HG03378 (cell line): Measurements from ENCODE around the gene MACROD2.
"Not testable (repeated sequence)": the region's sequence is repeated elsewhere in the genome, so short reads cannot be mapped to it uniquely, and the experiment has no call there.

Experiments
- ATAC-seq: cut with Tn5 transposase; IDR thresholded peaks from one replicate; pipeline ENCODE4 v1.9.1; 2021; ENCODE audit warnings: mild to moderate bottlenecking, moderate library complexity; ENCODE audit not compliant: unreplicated experiment

MACROD2 gene

DNA sequence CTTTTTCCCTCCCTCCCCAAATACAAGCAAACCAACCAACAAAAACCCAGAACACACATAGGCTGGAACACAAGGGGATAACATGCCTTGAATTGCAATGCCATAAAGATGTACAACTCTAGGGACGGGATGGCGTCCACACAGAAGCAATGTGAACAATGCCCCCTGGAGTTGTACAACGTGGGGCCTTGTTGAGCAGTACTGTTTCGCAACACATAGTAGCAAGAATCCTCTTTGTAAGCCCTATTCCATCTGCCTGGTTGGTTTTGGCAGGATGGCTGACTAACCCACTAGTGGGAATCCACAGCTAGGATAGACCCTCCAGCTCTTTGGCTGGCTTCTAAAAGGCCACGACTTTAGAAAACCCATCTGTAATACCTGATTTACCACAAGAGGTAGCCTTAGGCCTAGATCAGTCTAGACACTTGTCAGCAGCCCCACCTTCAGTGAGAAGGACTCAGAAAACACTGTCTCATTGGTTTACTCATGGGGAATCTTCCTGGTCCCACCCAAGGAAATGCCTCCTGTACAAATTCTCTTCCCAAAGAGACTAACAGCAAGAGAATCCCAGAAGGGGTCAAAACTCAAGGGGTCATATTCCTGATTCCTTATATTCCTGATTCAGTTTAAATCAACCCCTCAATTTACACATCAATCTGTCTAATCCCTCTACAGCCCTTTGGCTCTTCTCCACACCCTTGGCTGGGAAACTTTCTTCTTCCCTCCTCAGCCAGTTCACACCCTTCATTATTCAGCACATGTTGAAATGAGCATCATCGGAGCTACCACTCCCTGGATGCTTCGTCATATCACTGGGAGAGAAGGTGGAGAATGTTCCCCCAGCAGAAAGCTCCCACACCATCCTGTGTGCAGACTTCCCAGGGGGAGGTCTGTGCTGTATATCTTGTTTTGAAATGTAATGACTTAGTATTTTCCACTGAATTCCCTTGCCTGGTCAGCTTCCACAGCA is 964.5 kb downstream of the MACROD2 start:
- ATAC-seq = no peak

DNA sequence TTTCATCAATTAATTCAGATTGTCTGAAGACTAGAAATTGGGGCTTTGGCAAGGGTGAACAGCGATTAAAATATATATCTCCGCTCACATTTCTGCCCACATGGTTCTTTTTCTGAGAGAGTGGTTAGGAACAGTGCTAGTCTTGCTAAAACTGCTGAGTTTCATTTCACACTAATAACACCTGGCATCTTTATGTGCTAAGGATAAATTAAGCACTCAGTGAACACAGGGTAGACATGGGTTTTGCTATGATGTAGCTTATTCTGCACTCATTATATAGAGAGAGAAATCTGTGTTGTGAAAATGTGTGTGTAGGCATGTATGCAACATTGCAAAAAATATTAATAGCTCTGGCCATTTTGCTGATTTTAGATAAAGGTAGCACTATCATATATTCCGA is 965.5 kb downstream of the MACROD2 start:
- ATAC-seq = no peak

DNA sequence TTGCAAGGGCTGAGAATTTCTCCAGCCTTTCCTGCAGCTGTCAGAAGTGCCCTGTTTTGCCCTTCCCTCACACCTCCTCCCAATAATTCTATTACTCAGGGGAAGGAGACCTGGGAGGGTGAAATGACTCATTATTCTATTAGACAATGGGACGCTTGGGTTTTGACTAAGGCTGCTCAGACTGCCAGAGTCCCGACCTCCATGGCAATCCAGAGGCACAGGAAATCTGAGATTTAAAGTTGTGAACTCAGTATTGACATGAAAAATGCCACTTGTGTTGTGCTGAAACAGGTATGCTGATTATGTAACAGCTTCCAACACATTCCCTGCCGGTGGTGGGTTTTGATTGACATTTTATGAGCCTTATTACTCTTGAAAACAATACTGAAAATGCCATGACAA is 967.9 kb downstream of the MACROD2 start:
- ATAC-seq = no peak

DNA sequence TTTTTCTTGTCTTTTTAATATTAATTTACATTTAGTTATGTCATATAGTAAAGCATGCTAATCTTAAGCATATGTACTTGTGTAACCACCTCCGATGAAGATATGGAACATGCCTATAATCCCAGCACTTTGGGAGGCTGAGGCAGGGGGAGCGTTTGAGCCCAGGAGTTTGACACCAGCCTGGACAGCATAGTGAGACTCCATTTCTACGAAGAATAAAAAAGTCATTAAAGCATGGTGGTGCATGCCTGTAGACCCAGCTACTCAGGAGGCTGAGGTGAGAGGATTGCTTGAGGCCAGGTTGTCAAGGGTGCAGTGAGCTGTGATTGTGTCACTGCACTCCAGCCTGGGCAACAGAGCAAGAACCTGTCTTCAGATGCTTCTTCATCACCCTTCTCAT is 970.9 kb downstream of the MACROD2 start:
- ATAC-seq = no peak

DNA sequence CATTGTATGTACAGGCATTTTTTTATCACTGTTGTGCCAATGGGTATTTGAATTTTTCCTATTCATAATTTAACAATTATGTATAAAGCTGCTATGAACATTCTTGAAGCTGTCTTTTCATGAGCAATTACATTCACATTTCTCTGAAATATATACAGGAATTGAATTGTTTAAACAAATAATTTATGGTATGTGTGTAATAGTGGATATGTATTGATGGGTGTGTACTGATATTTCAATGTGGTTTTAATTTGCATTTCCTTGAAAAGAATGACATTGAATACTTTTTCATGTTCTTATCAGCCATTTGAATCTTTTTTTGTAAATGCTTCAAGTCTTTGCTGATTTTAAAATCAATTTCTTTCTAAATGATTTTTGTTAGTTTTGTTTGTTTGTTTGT is 971.5 kb downstream of the MACROD2 start:
- ATAC-seq = no peak

DNA sequence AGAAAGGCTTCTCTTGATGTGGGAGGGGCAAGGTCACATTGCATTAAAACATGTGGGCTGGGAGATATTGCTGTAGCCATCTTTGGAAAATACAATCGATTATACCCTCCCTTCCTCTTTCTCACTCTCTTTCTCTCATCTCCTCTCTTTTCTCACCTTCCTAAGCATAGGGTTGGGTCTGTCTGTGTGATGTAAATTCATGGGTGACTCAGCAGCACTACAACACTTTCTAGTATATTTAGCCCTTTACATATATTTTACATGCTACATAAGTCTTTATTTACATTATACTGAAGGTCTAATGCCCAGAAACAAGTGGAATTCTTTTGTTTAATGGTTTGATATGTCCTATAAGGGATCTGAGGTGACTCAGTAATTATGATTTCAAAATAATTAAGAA is 976.9 kb downstream of the MACROD2 start:
- ATAC-seq = no peak

DNA sequence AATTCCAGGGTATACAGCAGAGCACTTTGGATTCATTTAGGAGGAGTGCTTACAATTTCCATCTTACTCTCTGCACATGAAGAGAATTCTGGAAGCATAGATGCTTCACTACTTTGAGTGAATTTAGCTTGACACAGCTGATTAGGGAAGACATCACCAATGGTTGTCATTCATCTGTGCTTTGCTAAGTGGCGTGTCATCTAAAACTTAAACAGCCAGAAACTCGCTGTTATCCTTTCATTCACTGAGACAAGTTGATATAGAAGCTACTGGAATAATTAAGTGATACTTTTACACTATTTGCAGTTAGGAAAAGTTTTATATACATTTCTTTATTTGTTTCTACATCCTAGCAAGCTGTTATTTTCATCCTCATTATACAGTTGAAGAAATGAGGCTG is 977.4 kb downstream of the MACROD2 start:
- ATAC-seq = no peak

DNA sequence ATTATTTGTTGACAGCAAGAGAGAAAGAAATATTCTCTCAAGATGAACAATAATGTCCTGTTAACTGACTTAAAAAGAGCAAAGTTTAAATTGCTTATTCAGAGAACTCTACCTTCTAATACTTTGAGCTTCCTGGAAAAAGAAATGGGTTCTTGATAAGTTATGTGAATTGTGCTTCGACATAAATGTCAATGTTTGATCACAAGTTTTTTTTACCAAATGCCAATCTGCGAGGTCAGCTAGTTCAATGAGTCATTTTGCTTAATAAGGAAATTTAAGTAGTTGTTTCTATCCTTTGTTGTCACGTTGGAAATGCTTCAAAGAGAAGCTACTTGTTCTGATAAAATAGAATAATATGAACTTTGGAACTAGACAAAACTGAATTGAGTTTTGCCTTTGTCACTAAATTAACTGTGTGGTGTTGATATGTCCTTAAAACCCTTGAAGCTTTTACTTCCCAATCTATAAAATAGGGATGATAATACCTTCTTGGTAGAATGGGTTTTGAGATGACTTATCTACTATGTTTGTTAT is 984.2 kb downstream of the MACROD2 start:
- no peak for ATAC-seq

DNA sequence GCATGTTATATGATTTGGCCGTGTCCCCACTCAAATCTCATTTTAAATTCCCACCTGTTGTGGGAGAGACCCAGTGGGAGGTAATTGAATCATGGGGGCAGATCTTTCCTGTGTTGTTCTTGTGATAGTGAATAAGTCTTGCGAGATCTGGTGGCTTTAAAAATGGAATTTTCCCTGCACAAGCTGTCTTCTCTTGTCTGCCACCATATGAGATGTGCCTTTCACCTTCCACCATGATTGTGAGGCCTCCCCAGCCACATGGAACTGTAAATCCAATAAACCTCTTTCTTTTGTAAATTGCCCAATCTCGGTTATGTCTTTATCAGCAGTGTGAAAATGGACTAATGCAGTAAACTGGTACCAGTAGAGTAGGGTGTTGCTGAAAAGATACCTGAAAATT is 986.2 kb downstream of the MACROD2 start:
- not testable (repeated sequence) for ATAC-seq

DNA sequence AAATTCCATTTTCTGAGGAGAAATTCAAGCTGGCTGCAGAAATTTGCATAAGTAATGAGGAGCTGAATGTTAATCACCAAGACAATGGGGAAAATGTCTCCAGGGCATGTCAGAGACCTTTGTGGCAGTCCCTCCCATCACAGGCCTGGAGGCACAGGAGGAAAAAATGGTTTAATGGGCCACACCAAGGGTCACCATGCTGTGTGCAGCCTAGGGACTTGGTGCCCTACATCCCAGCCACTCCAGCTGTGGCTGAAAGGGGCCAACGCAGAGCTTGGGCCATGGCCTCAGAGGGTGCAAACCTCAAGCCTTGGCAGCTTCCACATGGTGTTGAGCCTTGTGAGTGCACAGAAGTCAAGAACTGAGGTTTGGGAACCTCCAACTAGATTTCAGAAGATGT is 987.0 kb downstream of the MACROD2 start:
- not testable (repeated sequence) for ATAC-seq

DNA sequence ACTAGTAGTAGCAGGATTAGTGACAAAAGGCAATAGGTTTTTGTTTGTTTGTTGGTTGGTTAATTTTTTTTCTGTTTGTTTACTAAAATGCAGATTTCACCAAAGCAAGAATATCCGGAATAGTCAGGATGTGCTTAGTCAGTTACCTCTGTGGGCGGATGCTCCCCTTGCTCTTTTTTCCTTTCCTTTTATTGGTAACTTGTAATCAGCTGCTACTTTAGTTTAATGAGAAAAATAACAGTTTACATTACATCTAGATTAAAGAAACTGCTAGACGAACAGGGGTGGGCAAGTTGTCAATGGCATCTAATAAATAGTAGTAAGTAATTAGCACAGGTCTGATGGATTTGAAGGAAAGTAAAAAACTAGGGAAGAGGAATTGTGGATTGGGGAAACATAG is 989.0 kb downstream of the MACROD2 start:
- no peak for ATAC-seq

DNA sequence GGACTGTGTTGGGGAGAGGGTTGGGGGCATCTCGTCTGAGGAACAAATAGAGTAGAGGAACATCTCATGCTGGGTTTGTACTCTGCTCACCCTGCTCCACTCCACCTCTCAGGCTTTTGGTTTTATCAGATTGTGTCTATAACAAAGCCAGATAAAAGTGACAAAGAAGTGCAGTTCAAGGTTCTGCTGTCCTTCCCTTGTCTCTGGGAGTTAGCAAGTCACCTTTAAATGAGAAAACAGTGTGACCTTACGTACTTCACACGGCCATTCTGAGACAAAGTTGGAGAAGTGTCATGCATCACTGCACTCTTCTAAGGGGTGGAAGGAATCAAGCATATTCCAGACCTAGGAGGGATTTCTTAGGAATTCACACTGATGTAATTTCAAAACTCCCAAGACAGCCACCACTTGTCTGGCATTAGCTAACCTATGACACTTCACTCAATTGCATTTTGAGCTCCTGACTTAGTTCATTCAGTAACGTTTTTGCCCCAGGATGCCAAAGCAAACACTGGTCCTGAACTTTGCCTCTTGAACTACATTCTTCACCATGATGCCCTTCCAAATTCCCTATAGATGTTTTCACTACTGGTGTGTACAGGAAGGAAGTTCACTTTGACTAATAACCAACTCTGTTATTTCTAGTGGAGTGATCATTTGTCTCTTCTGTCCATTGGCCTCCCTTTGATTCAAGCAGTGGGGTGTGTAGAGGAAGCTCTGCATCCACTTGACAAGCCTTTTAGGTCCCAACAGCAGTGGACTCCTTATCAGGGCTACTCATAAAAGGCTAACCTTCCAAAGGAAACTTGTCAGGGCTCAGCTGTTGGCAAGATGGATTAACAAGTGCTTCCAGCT is 989.7 kb downstream of the MACROD2 start:
- no peak for ATAC-seq

DNA sequence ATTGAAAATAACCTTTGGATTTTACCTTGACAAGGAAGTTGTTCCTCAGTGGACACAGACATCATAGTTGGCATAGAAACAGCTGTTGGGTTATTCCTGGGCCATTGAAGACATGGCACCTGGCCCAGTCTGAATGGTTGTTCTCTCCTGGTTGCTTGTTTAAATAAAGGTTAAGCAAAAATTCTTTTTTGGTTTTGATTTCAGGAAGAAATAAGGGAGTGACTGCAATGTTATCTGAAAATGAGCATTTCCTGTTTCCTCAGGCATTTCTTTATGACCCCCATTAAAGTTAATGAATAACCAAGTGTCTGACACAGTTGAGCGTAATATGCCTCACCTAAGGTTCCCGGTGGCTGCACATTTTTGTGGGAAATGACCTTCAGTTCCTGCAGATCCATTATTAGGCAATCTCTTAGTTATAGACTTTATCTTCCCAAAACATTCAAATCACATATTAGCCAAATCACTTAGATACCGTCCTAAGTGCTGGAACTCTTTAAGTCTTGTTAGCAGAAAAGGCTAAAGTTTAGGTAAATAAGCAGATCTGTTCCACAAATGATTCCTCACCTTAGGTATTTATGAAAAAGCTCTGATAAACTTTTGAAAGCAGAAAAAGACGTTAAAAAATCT is 990.8 kb downstream of the MACROD2 start:
- no peak for ATAC-seq

DNA sequence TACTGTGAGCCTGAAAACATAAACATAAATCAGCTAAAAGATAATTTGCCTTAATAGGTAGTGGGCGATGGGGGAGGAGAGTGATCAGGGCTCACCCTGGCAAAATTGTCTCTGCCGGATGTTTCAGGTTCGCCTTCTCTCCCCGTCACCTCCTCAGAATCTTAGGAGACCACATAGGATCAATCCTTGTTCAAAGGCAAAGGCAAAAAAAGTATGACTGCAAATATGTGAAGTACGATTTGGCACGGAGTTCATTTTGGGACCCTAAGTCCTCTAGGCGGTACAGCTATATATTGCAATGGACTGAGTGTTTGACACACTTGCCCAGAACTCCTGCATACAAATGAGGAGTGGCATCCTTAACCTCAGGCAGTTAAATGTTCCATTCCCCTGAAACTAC is 991.3 kb downstream of the MACROD2 start:
- ATAC-seq = no peak

DNA sequence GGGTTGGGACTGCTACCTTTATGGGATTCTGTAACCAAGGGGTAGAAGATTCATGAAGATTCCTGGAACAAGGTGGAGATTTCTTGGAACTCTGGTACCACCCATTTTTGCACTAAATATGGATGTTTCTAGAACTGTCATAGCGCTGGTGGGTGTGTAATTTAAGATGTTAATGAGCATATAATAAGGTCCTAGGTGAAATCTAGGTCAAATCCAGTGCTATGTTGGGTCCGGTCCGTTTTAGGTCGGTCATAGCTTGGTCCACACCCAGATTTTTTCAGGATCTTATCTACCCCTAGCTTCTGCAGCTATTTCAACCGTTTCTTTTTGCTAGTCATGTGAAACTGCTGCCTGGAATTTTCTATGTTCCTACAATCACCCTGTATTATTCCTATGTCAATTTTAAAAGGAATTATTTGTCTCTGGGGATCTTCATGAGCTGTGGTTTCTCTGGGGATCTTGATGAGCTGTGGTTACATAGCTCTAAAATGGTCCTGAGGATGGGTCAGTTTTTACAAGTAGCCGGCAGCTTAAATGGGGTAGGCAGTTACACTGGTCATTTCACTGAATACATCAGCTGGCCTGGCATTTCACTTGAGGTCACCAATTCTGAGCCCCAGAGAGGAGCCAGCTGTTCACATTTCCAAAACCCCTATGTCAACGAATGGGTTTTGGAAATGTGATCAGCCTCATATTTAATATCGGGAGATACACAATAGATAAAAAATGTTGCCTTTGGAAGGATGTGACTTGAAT is 994.4 kb downstream of the MACROD2 start:
- ATAC-seq = no peak

DNA sequence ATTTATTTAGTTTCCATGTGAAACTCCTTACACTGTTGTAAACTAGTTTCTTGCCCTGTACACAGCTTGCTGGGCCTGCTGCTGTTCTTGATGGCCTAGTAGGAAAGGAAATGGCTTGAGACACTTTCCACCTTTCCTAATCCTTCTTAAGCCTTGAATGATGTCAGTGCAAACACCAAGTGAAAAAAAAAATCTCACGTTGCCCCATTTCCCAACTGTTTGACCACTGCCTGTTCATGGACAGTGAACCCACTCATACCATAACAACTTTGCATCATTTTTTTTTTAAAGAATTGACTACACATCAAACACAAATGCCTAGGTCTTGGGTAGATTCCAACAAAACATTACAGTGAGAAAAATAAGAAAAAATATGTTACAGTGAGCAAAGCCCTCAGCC is 995.7 kb downstream of the MACROD2 start:
- ATAC-seq = no peak

DNA sequence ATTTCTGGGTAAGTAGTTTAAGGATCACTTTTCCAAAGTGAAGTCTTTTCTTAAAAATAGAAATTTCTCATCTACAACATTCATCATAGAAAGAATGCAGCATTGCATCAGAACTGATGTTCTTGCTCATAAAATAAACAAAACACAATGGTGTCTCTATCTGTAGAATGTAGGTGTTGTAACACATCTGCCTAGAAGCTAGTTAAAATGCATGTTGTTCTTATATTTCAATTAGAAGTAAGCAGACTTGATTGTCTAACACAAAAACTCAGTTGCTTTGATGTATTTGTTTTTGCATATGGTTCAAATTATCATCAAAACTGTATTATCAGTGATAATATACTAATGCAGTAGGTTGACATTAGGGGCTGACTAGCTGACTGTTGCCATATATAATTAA is 996.8 kb downstream of the MACROD2 start:
- ATAC-seq = no peak

DNA sequence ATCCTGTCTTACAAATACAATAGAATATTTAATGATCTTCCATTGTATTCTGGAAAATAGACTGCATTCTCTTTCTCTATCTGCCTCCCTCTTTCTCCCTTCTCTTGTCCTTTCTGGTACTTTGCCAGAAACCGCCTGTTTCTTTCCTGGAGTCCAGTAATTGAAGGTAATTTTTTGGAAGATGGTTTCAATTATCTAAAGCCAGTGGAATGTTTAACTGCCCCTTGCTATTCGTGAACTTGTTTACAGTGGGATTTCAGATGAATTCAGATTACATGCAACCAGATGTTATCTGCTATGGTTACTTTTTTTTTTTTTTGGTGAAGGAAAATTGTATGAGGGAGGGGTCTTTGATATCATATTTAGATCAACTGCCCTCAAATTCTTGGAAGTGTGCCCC is 997.6 kb downstream of the MACROD2 start:
- ATAC-seq = no peak

DNA sequence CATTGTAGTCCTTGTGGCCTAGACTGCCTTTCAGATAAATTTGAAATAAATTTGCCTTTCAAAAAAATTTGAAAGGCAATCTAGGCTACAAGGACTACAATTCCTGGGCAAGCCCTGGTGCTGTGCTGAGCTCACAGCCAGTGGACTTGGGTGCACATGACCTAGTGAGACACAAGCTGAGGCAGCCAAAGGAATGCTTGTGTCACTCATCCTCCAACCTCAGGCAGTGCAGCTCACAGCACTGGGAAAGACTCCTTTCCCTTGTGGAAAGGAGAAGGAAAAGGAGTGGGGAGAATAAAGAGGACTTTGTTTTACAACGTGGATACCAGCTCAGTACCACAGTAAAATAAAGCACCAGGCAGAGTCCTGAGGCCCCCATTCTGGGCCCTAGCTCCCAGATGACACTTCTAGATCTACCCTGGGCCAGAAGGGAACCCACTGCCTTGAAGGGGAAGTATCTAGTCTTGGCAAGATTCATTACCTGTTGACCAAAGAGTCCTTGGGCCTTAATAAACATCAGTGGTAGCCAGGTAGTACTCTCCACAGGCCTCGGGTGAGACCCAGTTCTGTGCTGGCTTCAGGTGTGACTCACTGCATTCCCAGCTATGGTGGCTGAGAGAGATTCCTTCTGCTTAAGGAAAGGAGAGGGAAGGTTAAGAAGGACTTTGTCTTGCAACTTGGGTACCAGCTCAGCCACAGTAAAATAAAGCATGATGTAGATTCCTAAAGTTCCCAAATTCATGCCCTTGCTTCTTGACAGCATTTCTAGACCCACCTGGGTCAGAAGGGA is 1001.8 kb downstream of the MACROD2 start:
- ATAC-seq = no peak

DNA sequence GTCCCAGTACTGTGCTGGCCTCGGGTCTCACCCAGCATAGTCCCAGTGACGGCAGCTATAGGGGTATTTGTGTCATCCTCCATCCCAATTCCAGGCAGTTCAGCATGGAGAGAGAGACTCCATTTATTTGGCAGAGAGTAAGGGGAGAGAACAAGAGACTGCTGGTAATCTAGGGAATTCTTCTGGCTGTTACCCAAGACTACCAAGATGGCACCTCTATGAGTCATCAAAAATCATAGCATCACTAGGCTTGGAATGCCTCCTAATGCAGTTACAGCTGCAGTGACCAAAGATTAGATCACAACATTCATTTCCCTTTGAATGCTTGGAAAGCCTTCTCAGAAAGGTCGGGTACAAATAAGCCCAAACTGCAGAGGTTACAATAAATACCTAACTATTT is 1002.5 kb downstream of the MACROD2 start:
- no peak for ATAC-seq
